CD4-positive, alpha-beta T cell treated with Interleukin-6 at 100 ng/mL for 8 hours (primary cell): ENCODE measurements around the gene PAQR7.

ENCODE experiments used
- DNase-seq: peaks from one replicate; pipeline ENCODE4 v3.0.0-alpha.2; 2020; ENCODE audit warnings: mixed read lengths, low spot score

PAQR7 gene

GRCh38 chr1:25902462-25902861 is 27.0 kb upstream of the PAQR7 start:
- DNase-seq: no peak

DNA sequence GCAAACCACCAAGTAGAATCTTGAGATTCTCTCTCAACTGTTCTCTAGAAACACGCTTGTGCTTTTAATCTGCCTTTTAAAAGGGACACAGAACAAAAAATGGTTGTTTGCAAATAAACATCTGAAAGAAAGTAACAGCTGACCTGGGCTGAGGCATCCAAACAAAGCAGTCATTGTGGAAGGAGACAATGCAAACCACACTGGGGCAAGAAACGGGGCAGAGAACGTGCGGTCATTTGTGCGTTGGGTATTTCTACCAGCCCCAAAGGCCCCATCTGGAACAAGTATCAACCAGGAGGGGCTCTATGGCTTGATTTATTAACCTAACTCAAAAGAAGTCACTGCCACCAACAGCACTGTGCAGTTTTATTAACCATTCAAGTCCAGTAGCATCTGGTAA is 24.7 kb upstream of the PAQR7 start:
- DNase-seq: no peak

DNA sequence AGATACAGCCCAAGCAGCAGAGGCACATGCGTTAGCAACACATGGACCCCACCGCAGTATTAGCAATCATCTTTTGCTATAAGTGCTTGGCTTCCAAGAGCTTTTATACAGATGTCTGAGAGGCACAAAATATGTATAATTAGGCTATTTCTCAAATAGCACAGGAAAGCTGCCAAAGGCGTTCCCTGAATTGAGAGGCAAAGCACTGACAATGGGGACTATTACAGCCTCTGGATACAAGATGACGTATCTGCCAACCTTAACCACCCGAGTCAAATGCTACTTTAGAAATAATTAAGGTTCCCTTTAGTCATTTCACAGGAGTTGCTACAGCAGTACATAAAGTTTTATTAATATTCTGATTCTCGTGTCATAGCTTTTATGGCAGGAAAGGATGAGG is 24.3 kb upstream of the PAQR7 start:
- DNase-seq: no peak

- DNase-seq: no peak
Observed at GRCh38 chr1:25898223-25899015, 22.9 kb upstream of the PAQR7 start.

GRCh38 chr1:25897754-25898153 is 22.2 kb upstream of the PAQR7 start:
- no peak for DNase-seq

DNA sequence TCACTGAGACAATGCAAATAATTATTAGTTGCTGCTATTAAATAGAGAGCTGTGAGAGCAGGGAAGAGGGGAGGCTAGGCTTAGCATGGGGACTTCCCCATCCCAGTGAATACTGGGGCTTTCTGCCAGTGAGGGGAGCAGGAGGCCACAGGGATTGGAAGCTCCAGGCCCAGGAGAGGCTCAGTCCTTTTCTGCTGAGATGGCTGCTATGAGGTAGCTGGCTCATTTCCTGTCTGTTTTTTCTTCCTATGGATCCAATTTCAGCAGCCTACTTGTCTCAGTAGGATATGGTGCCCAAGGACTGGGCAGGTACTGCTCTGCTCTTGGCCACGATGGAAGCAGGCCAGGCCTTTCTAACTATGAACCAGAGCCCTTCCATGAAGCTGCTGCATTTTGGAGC is 20.8 kb upstream of the PAQR7 start:
- no peak for DNase-seq

GRCh38 chr1:25895365-25895990 is 20.0 kb upstream of the PAQR7 start:
- peak; percentile 92 for DNase-seq

DNA sequence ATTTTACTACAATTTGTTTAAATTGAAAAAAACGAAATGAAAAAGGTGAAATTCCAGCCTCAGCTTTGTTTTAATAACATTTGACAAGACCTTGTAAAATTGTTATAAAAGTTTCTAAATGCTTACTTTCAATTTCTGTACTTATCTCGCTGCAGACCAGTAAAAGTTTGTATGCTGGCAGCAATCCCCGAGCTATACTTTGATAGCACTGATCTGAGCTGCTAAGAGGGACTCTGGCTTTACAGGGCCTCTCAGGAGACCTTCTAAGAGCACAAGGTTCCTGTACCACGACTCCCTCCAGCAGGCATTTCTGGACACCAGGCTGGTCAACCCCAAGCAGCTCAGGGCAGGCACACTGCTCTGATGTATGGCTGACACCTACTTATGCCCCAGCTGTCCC is 17.6 kb upstream of the PAQR7 start:
- no peak for DNase-seq

DNA sequence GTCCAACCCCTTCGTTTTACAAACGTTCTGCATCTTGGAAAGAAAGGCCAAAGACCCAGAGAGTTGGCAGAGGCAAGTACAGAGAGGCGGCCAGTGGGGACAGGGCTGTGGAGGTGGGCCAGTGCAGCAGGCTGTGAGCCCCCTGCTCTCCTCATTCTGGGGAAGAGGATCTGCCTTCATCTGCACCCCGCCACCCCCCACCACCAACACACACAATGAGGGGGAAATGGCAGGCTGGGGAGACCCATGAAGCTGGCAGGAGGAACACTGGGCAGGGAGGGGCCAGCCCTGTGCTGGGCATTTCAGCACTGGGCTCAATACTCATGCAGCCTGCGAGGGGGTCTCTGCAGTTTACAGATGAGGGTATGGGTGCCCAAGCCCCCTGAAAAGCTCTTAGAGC is 16.1 kb upstream of the PAQR7 start:
- DNase-seq: no peak

DNA sequence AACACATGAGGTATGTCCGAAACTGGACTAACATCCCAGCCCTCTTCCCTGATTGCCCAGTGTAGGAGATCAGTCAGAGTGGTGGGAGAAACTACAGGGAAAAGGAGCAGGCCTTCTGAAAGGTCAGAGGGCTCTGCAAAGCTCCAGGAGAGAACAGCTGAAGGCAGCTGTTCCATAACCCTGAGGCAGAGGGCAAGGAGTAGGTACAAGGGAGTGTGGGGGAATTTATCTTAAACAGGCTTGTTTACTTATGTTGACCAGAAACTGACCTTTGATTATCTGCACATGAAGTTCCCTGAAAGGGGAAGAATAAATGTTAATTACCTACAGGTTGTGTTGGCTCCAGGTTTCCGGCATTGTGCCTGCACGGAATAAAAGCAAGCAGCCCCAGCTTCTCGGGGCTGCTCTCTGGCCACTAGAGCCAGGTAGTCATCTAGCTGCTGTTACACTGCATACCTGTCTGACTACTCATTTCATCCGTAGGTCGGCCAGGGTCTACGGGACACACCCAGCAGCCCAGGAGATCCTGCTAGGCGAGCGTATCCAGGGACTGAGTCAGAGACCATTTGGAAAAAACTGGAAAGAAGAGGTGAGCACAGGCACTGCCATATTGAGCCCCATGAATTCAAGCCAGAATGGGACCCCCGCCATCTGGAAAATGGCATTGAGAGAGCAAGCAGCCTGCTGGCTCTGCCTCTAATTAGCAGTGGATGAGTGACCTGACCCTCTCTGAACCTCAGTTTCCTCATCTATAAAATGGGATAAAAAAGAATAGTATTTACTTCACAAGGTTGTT is 14.9 kb upstream of the PAQR7 start:
- no peak for DNase-seq

DNA sequence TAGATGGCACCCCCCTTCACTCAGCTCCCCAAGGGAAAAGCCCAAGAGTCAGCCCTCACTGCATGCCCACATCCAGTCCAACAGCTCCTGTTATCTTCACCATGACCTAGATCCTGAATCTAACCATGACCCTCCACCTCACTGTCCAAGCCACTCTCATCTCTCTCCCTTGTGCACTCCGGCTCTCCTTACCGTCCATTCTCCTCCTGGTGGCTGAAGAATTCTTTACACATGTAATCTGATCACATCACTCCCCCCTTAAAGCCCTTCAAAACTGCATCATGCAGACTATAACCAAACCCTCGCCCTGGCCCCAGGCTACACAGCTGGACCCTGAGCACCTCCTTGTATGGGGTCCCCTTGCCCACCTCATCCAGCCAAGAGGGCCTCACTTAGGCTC is 14.0 kb upstream of the PAQR7 start:
- DNase-seq: no peak

DNA sequence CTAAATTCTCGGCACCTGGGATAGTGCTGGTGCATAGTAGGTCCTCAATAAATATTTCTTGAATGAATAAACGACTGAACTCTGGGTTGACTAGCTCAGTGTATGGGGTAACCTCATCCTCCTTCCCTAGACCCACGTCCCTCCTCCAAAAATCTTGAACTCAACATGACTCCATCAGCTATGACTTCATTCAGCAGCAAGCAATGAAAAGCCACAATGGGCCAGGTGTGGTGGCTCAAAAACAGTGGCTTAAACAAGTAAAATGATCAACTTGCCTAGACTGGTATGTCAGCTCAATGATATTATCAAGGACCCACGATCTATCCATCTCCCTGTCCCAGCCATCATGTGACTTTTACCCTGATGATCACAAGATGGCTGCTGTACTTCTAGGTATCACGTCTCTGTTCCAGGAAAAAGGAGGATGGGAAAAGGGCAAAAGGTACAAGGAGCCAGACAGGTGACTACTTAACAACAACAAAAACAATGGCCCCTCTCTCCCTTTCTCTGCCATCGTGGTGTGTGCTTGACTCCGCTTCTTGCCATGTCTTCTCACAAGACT is 13.0 kb upstream of the PAQR7 start:
- DNase-seq: no peak

- no peak for DNase-seq
Observed at GRCh38 chr1:25885602-25886001, 10.1 kb upstream of the PAQR7 start.

DNA sequence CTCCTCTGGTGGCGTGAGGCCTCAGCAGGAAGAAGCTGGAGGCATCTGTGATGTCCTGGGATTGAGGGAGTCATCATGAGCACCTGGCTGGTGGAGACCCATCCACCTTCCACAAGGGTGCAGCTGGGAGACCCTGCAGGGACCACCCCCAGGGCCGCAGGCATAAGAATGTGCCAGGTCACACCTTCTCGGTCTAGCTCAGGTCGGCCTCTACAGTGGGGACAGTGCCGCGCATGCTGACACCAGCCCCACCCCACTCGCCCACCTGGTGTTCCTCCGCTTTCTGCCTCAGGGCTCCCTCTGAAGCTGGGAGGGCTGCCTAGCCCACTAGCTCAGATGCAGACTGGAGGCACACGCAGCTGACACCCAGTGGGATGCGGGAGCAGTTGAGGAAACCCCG is 5.8 kb upstream of the PAQR7 start:
- no peak for DNase-seq

DNA sequence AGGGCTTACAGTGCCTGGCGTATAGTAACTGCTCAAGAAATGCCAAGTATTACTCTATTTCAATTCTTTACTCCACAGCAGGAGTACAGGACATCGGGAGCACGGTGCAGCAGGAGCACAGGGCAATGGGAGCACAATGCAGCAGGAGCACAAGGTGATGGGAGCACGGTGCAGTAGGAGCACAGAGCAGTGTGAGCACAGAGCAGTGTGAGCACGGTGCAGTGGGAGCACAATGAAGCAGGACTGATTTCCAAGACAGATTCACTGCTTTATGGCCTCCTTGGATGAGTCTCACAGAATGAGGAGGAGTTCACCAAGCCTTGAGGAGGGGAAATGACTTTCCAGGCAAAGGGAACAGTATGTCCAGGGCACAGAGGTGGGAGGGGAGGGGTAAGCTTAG is 5.0 kb upstream of the PAQR7 start:
- DNase-seq: no peak

DNA sequence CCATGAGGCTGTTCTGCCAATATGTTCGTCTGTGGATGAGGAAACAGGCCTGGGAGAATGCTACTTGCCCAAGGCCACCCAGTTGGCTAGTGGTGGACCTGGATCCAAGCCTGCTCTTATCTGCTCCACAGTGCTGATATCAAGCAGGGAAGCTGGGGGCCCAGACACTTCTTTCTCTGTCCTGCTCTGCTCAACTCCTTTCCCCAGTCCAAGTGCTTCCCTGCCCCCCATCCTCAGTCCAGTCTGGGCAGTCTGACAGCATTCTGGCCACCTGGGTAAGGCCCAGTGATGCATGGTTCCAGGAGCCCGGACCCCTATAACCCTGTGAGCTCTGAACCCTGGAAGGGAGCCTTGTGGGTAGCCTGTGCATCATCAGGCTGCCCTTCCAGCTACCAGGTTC is 4.2 kb upstream of the PAQR7 start:
- no peak for DNase-seq

GRCh38 chr1:25878690-25879089 is 3.2 kb upstream of the PAQR7 start:
- DNase-seq: no peak

DNA sequence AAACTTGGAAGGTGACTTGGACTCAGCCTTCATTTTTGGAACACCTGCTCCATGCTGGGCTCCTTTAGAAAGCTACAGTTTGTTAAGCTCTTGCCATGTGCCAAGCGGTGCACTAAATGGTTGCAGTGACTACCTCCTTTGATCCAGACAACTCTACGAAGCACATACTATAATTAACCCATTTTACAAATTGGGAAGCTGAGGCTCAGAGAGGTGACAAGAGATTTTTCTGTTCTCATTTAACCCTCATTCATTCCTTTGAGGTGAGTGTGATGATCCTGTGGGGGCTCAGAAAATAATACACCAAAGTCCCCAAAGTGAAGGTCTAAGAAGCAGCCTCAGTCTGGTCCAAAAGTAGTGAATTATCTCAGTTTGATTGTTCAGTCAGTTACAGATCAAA is 1.6 kb upstream of the PAQR7 start:
- no peak for DNase-seq

DNA sequence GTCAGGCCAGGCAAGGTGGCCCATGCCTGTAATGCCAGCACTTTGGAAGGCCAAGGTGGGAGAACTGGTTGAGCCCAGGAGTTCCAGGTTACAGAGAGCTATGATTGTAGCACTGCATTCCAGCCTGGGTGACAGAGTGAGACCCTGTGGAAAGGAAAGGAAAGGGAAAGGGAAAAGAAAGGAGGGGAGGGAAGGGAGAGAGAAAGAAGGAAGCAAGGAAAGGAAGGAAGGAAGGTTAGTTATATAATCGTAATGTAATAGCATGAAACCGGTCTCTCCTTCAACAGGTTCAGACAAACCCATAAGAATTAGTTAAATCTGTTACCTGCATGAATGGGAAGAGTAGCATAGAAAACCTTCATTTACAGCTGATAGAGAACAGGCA is 1.2 kb upstream of the PAQR7 start:
- no peak for DNase-seq

GRCh38 chr1:25875856-25876692 is 566 bp upstream of the PAQR7 start:
- DNase-seq: no peak

DNA sequence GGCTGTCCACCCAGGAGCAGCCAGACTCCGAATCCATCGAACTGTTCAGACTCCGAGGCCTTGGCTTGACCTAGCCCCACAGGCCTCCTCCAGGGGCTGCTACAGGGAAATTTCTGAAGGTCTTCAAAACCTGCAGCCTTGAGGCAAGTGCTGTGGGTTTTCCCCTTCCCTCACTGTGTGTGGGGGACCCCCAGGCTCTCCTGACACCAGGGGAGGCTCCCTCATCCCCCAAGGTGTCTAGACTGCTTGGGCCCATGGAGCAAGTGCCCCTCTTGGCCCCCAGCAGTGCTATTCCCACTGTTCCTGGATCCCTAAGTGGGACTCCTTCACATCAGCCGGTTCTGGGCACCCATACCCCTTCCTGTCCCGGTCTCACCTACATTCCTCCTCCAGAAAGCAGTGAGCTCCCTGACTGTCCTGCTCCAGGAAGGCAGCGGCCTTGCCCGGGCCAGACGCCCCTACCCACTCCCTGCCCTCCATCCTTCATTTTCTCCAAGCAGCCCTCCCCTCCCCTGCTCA is 814 bp downstream of the PAQR7 start:
- DNase-seq: no peak

- no peak for DNase-seq
Observed at GRCh38 chr1:25874209-25874608, 1.3 kb downstream of the PAQR7 start.
